NT2/D1 (cell line): ENCODE data around the gene SMIM28.

ENCODE experiments used
- YY1 ChIP-seq: IDR thresholded peaks from 2 replicates; pipeline ENCODE4 v1.6.1; 2011; ENCODE audit not compliant: insufficient read length, insufficient read depth
- ZNF274 ChIP-seq: IDR thresholded peaks from 2 replicates; pipeline ENCODE4 v1.6.1; 2011; ENCODE audit warnings: mild to moderate bottlenecking, low read depth, low read length

- TF ChIP-seq ZNF274 (no peak), YY1 (no peak)
Measured at GRCh38 chr6:138416206-138416605, 38.5 kb downstream of the SMIM28 start.
